Right ventricle myocardium superior (tissue), 1 donor: ENCODE results near the gene C2orf74. TPM values are rescaled to one million over a fixed set of nuclear protein-coding genes. Genes with fewer than 3 reads are reported as not detected.
"Not testable (repeated sequence)": the region's sequence is repeated elsewhere in the genome, so short reads cannot be mapped to it uniquely, and the experiment has no call there.

Experiments used
- ATAC-seq: fragments of 200-7000 bp; cut with Tn5 transposase; one replicate; pipeline ENCODE4 v1.9.1; 2020; ENCODE audit warnings: mild to moderate bottlenecking; ENCODE audit not compliant: poor library complexity
- DNase-seq: peaks from one replicate; pipeline ENCODE4 v3.0.0-alpha.2; 2020
- intact Hi-C: fragments of 100-400 bp; cut with DNase I; formaldehyde crosslinking; loops from one replicate; pipeline ENCODE4 v1.11.2; 2022
- total RNA-seq: library from RNA; stranded (reverse); fragmentation: NEBNext Ultra II Directional; extraction: Animal tissue kit (Norgen Biotek cat#: 25700); gene quantifications from one replicate; pipeline ENCODE4 v1.2.1, GENCODE V29; 2021
- donor health status: DM: no; HTN: yes; CAD: no; lungs with severe emphysema.

The C2orf74 gene
- total RNA-seq, 1 donor from 2014 or later = 30.7 TPM

GRCh38 chr2:61193670-61194561 lies 31.9 kb downstream of the C2orf74 start:
- intact Hi-C loops = no loop called here
- ATAC-seq (no peak), DNase-seq (no peak)

- ATAC-seq, intact Hi-C loops, DNase-seq: not testable (repeated sequence)
These were observed 32.7 kb downstream of the C2orf74 start for GRCh38 chr2:61194646-61195045.

- DNase-seq (no peak), ATAC-seq (no peak)
- intact Hi-C loops = no loop called here
These were observed 34.7 kb downstream of the C2orf74 start for GRCh38 chr2:61196671-61197070.

- DNase-seq (no peak), ATAC-seq (no peak)
- intact Hi-C loops = no loop called here
These were observed 43.1 kb downstream of the C2orf74 start for GRCh38 chr2:61205132-61205531.

- intact Hi-C loops = loop anchor here (10.0 kb wide), 1 partner anchor 664 kb away; no protein-coding TSS in a partner anchor
These were observed 48.5 kb downstream of the C2orf74 start for GRCh38 chr2:61210332-61210981.

GRCh38 chr2:61214171-61214570 lies 52.2 kb downstream of the C2orf74 start:
- intact Hi-C loops = loop anchor here (10.0 kb wide), 1 partner anchor 661 kb away; no protein-coding TSS in a partner anchor

More at GRCh38 chr2:61210332-61210981, 48.5 kb downstream of the C2orf74 start:
- ATAC-seq = no peak
- DNase-seq = no peak

More at GRCh38 chr2:61214171-61214570, 52.2 kb downstream of the C2orf74 start:
- no peak for DNase-seq
- no peak for ATAC-seq

Other genes starting within 250 kb of the C2orf74 start
- 19.5 TPM for gene PEX13, start 144.5 kb upstream of the C2orf74 start, total RNA-seq
- 5.0 TPM for gene PUS10, start 143.9 kb upstream of the C2orf74 start, total RNA-seq
- gene SANBR, start 96.3 kb upstream of the C2orf74 start, total RNA-seq = 6.2 TPM